ENCODE data around the gene CREG1.

Gene CREG1

GRCh38 chr1:167588361-167588760 is 34.8 kb upstream of the CREG1 start:
- TF ChIP-seq CTCF (IDR thresholded peaks at IDR 0.05): no peak

- no peak for TF ChIP-seq CTCF (IDR thresholded peaks at IDR 0.05)
Measured at GRCh38 chr1:167587872-167588271, 34.3 kb upstream of the CREG1 start.

- TF ChIP-seq CTCF (IDR thresholded peaks at IDR 0.05): no peak
Measured at GRCh38 chr1:167587342-167587741, 33.8 kb upstream of the CREG1 start.

- TF ChIP-seq CTCF (IDR thresholded peaks at IDR 0.05): no peak
Measured at GRCh38 chr1:167584581-167584980, 31.0 kb upstream of the CREG1 start.

- TF ChIP-seq CTCF (IDR thresholded peaks at IDR 0.05): no peak
Measured at GRCh38 chr1:167582722-167583121, 29.2 kb upstream of the CREG1 start.

- TF ChIP-seq CTCF (IDR thresholded peaks at IDR 0.05): no peak
Measured at GRCh38 chr1:167582064-167582463, 28.5 kb upstream of the CREG1 start.

GRCh38 chr1:167579986-167580385 is 26.4 kb upstream of the CREG1 start:
- no peak for TF ChIP-seq CTCF (IDR thresholded peaks at IDR 0.05)

- TF ChIP-seq CTCF (IDR thresholded peaks at IDR 0.05): no peak
Measured at GRCh38 chr1:167578939-167579521, 25.5 kb upstream of the CREG1 start.

All from LNCAP (cell line).